ENCODE data around the gene CNIH3.

- no peak for TF ChIP-seq CTCF (IDR thresholded peaks at IDR 0.05)
- TF ChIP-seq EZH2phosphoT487 (IDR thresholded peaks at IDR 0.05), result no peak
Measured at GRCh38 chr1:224689374-224689773, 73.3 kb downstream of the CNIH3 start.
